Smooth muscle cell (in vitro differentiated cells): ENCODE results near the gene BAHCC1. TPM values are rescaled to one million over a fixed set of nuclear protein-coding genes. Genes with fewer than 3 reads are reported as not detected.

Source experiments
- DNase-seq: peaks from one replicate; lab custom pipeline; 2025; ENCODE audit not compliant: unreplicated experiment; lab: John Stamatoyannopoulos, UW
- H2AFZ ChIP-seq: fragments of 200-600 bp; sonication (generic); 2 replicates; pipeline ENCODE4 v1.6.0; 2016; ENCODE audit warnings: antibody characterized with exemption, low read depth, mild to moderate bottlenecking
- H3F3A ChIP-seq: fragments of 200-600 bp; sonication (generic); 2 replicates; pipeline ENCODE4 v1.6.0; 2017; ENCODE audit warnings: antibody characterized with exemption, low read depth
- H3K27ac ChIP-seq: fragments of 200-600 bp; sonication (generic); 2 replicates; pipeline ENCODE4 v1.5.1; 2016; ENCODE audit warnings: low read depth, mild to moderate bottlenecking
- H3K27me3 ChIP-seq: fragments of 200-600 bp; sonication (generic); 2 replicates; pipeline ENCODE4 v1.6.1; 2016; ENCODE audit warnings: low read depth, mild to moderate bottlenecking
- H3K36me3 ChIP-seq: fragments of 200-600 bp; sonication (generic); 2 replicates; pipeline ENCODE4 v1.5.1; 2016; ENCODE audit warnings: low read depth
- H3K4me1 ChIP-seq: fragments of 200-600 bp; sonication (generic); 2 replicates; pipeline ENCODE4 v1.5.1; 2016; ENCODE audit warnings: low read depth
- H3K4me2 ChIP-seq: fragments of 200-600 bp; sonication (generic); 2 replicates; pipeline ENCODE4 v1.6.0; 2016; ENCODE audit warnings: mild to moderate bottlenecking
- H3K4me3 ChIP-seq: fragments of 200-600 bp; sonication (generic); 2 replicates; pipeline ENCODE4 v1.5.1; 2016; ENCODE audit warnings: mild to moderate bottlenecking
- H3K79me2 ChIP-seq: fragments of 200-600 bp; sonication (generic); 2 replicates; pipeline ENCODE4 v1.6.0; 2016; ENCODE audit warnings: low read depth, mild to moderate bottlenecking
- H3K9ac ChIP-seq: fragments of 200-600 bp; sonication (generic); 2 replicates; pipeline ENCODE4 v1.6.0; 2016; ENCODE audit warnings: low read depth
- H3K9me3 ChIP-seq: fragments of 200-600 bp; sonication (generic); replicated peaks from 2 replicates; pipeline ENCODE4 v1.5.1; 2016; ENCODE audit warnings: low read depth
- H4K20me1 ChIP-seq: fragments of 200-600 bp; sonication (generic); 2 replicates; pipeline ENCODE4 v1.6.0; 2016; ENCODE audit warnings: low read depth
- WGBS: methylation state at CpG from one replicate; pipeline ENCODE4 v1.1.7; 2016; ENCODE audit warnings: low lambda C conversion rate; 5-methylcytosine and 5-hydroxymethylcytosine counted together
- polyA plus RNA-seq: library from polyadenylated mRNA; unstranded; fragments of >200 nt; fragmentation: Nextera tagmentation; extraction: Ambion mirVana; gene quantifications from 2 replicates; pipeline ENCODE4 v1.2.1, GENCODE V29; 2016
- total RNA-seq: library from RNA; depleted of rRNA; stranded (reverse); fragments of >200 nt; gene quantifications from 2 replicates; pipeline ENCODE4 v1.2.3, GENCODE V29; 2014
- TF ChIP-seq, protein P1 (sequence below): fragments of 200-600 bp; sonication (generic); IDR thresholded peaks from 2 replicates; pipeline ENCODE4 v1.5.1; 2017; ENCODE audit warnings: borderline replicate concordance, mild to moderate bottlenecking, antibody characterized with exemption; ENCODE audit not compliant: insufficient read depth, poor library complexity, severe bottlenecking

Gene BAHCC1
- total and polyA plus RNA-seq, 2 experiments from 2014 or later = 3.2 to 4.6 TPM

DNA sequence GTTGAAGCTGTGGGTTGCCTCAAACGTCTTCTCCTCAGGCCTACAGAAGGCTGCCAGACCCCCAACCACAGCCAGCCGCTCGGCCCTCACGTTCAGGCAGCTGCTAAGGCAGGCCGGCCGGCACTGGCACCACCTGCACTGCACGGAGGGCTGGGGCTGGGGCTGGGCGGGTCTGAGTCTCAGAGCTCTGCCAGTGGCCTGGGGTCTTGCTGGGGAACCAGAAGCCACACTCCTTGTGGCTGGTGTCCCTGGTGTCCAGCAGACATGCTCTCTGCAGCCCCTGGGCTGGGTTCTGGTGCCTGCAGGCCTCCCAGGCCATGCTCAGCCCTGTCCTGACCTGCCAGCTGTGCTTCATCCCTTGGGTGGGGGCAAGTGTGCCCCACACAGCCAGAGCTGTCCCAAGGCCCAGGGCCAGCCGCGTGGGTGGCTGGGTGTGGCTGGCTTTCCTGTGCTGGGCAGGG, 42.0 kb downstream of the BAHCC1 start:
- no peaks in the 10 kb centered on the region for H3K27me3 ChIP-seq
- peak overlapping the region; percentile 82 for H3K27ac ChIP-seq
- peaks cover 3% of the 10 kb centered on the region for H3F3A ChIP-seq
- H3K4me3 ChIP-seq = no peak overlapping the region
- no peak overlapping the region for H3K9ac ChIP-seq
- WGBS = 74% methylated on average over 6 of the region's 10 CpGs
- H3K79me2 ChIP-seq = no peaks in the 10 kb centered on the region
- no peak for DNase-seq
- H4K20me1 ChIP-seq = no peaks in the 10 kb centered on the region
- no peak overlapping the region for H2AFZ ChIP-seq
- H3K4me2 ChIP-seq = peak overlapping the region; percentile 75
- H3K36me3 ChIP-seq = no peaks in the 10 kb centered on the region
- no peaks in the 10 kb centered on the region for H3K9me3 ChIP-seq
- H3K4me1 ChIP-seq = peaks cover 22% of the 10 kb centered on the region
- TF ChIP-seq, protein P1, sequence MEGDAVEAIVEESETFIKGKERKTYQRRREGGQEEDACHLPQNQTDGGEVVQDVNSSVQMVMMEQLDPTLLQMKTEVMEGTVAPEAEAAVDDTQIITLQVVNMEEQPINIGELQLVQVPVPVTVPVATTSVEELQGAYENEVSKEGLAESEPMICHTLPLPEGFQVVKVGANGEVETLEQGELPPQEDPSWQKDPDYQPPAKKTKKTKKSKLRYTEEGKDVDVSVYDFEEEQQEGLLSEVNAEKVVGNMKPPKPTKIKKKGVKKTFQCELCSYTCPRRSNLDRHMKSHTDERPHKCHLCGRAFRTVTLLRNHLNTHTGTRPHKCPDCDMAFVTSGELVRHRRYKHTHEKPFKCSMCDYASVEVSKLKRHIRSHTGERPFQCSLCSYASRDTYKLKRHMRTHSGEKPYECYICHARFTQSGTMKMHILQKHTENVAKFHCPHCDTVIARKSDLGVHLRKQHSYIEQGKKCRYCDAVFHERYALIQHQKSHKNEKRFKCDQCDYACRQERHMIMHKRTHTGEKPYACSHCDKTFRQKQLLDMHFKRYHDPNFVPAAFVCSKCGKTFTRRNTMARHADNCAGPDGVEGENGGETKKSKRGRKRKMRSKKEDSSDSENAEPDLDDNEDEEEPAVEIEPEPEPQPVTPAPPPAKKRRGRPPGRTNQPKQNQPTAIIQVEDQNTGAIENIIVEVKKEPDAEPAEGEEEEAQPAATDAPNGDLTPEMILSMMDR = no peak

DNA sequence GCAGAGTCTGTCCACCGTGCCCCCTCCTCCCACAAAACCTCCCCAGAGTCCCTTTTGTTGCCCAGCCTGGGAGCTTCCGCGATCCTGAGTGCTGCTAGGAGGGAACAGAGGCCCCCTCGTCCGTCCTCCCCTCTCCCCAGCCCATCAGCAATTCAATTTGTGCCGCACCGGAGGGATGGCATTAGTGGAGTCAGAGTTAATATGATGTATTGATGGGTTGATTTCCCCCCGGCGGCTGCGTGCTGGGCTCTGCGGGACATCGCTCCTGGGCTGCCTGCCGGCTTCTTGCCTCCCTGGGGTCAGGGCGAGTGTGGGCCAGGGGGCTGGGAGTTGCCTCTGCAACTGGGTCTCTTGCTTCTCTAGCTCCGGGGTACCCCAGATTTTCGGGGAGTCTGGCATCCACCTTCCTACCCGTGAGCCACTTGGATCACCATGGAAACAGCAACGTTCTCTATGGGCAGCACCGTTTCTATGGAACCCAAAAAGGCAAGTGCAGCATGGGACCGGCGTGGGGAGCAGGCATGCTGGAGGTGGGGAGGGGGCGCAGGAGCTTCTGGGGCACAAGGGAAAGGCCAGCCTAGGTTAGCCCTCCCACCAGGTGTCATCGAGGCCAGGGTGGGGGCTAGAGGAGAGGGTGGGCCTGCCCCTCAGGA, 42.9 kb downstream of the BAHCC1 start:
- Histone ChIP-seq H3K27me3 (no peaks in the 10 kb centered on the region), H3K4me3 (no peak overlapping the region), H3K9ac (no peak overlapping the region), H3K36me3 (no peaks in the 10 kb centered on the region), H4K20me1 (no peaks in the 10 kb centered on the region), H3K27ac (no peak overlapping the region), H3F3A (peaks cover 3% of the 10 kb centered on the region), H3K9me3 (no peaks in the 10 kb centered on the region), H3K4me2 (no peak overlapping the region), H3K4me1 (peaks cover 22% of the 10 kb centered on the region), H3K79me2 (no peaks in the 10 kb centered on the region), H2AFZ (no peak overlapping the region)
- 97% methylated on average over 22 of the region's 23 CpGs for WGBS
- TF ChIP-seq, protein P1 = no peak
- DNase-seq = no peak

DNA sequence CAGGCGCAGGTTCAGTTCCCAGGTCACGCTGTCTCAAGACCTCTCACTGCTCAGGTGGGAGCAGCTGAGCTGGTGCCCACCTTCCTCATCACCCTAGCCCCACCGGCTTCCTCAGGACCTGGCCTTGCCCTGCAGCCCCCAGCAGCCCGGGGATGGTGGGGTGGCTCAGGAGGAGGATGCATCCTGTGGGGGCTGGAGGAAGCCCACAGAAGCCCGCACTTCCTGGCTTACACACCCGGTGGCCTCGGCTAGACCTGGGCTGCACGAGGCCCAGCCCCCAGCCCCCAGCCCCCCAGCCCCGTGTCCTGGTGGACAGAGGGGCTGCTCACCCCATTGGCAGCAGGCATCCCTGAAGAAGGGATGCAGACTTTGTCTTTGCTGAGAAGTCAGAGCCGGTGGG, 43.4 kb downstream of the BAHCC1 start:
- no peaks in the 10 kb centered on the region for H4K20me1 ChIP-seq
- WGBS = 89% methylated on average over 9 of the region's 10 CpGs
- no peaks in the 10 kb centered on the region for H3K27me3 ChIP-seq
- DNase-seq = no peak
- H3K36me3 ChIP-seq = no peaks in the 10 kb centered on the region
- H3K4me2 ChIP-seq = no peak overlapping the region
- no peak overlapping the region for H3K27ac ChIP-seq
- peaks cover 22% of the 10 kb centered on the region for H3K4me1 ChIP-seq
- H2AFZ ChIP-seq = no peak overlapping the region
- TF ChIP-seq, protein P1 = no peak
- peaks cover 3% of the 10 kb centered on the region for H3F3A ChIP-seq
- no peak overlapping the region for H3K9ac ChIP-seq
- H3K79me2 ChIP-seq = no peaks in the 10 kb centered on the region
- H3K4me3 ChIP-seq = no peak overlapping the region
- H3K9me3 ChIP-seq = no peaks in the 10 kb centered on the region

DNA sequence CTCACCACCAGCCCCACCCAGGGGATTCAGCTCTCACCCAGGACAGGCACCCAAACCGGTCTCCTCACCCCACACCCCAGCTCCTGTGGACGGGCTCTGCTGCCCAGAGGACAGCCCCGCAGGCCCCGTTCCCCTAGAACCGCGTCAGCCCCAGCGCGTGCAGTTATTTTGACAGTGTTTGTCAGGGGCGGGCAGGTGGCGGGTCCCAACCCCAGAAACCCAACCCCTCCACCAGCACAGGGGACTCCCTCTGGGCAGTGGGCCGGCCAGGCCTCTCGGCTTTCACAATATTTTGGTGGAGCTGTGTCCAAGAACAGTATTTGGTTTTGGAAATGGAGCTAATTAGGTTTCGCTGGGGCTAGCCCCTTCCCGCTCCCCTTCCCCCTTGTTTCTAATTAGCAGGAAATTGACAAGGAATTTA, 44.8 kb downstream of the BAHCC1 start:
- no peak for DNase-seq
- Histone ChIP-seq H3K4me2 (no peak overlapping the region), H3K27ac (no peak overlapping the region), H3F3A (peaks cover 3% of the 10 kb centered on the region), H3K36me3 (no peaks in the 10 kb centered on the region), H3K9ac (no peak overlapping the region), H3K4me1 (peaks cover 22% of the 10 kb centered on the region), H3K79me2 (no peaks in the 10 kb centered on the region), H4K20me1 (no peaks in the 10 kb centered on the region), H2AFZ (no peak overlapping the region), H3K27me3 (no peaks in the 10 kb centered on the region), H3K9me3 (no peaks in the 10 kb centered on the region), H3K4me3 (no peak overlapping the region)
- WGBS = 91% methylated on average over 14 of the region's 14 CpGs
- TF ChIP-seq, protein P1 = no peak
